OCI-LY1 (cell line): ENCODE measurements around the gene FREM2.

Source experiments
- EZH2 ChIP-seq: fragments of 200-600 bp; sonication (generic), shearing (Covaris generic); IDR thresholded peaks from 2 replicates; pipeline ENCODE4 v1.8.0; 2017; ENCODE audit warnings: borderline replicate concordance, mixed run types, mild to moderate bottlenecking, antibody characterized with exemption, low read length, moderate library complexity, mixed read lengths
- TF ChIP-seq, protein P1 (sequence below): fragments of 200-600 bp; sonication (generic), shearing (Covaris generic); IDR thresholded peaks from 2 replicates; pipeline ENCODE4 v1.5.1; 2017; ENCODE audit warnings: mild to moderate bottlenecking, antibody characterized with exemption, low read length, moderate library complexity, mixed read lengths

DNA sequence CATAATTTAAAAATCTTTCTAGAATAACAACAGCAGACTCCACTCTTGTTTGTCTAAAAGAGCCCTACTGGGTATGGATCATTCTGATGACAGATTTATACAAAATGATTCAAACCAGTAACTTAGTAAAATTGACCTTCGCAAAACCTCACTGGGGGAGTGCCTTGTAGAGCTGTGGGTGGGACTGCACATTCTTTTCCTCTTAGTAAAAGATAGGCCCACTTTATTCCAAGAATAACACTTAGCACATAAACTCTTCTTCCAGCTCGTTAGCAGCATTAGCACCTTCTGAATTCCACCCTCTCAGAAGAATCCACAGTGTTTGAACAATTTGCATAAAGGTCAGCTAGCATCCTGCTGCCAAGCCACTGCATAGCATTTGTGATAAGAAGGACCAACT lies 196.9 kb downstream of the FREM2 start:
- TF ChIP-seq, protein P1, sequence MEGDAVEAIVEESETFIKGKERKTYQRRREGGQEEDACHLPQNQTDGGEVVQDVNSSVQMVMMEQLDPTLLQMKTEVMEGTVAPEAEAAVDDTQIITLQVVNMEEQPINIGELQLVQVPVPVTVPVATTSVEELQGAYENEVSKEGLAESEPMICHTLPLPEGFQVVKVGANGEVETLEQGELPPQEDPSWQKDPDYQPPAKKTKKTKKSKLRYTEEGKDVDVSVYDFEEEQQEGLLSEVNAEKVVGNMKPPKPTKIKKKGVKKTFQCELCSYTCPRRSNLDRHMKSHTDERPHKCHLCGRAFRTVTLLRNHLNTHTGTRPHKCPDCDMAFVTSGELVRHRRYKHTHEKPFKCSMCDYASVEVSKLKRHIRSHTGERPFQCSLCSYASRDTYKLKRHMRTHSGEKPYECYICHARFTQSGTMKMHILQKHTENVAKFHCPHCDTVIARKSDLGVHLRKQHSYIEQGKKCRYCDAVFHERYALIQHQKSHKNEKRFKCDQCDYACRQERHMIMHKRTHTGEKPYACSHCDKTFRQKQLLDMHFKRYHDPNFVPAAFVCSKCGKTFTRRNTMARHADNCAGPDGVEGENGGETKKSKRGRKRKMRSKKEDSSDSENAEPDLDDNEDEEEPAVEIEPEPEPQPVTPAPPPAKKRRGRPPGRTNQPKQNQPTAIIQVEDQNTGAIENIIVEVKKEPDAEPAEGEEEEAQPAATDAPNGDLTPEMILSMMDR, result no peak
- no peak for TF ChIP-seq EZH2
